ENCODE measurements around the gene ARHGAP31. TPM values are rescaled to one million over a fixed set of nuclear protein-coding genes. Genes with fewer than 3 reads are reported as not detected.
"Not testable (repeated sequence)": the region's sequence is repeated elsewhere in the genome, so short reads cannot be mapped to it uniquely, and the experiment has no call there.

Gene ARHGAP31
- total RNA-seq, 1 experiment from 2014 or later, result 1.2 TPM

- Histone ChIP-seq H3K4me1 (ENCODE audit: low read length) (peaks cover 19% of the 10 kb centered on the region), H3K9me3 (ENCODE audit: low read length) (no peaks in the 10 kb centered on the region)
- no peak for DNase-seq
Observed at GRCh38 chr3:119362940-119363725, 69.0 kb downstream of the ARHGAP31 start.

GRCh38 chr3:119364401-119364800, 70.2 kb downstream of the ARHGAP31 start:
- no peaks in the 10 kb centered on the region for H3K27me3 ChIP-seq (ENCODE audit: low read length)
- no peaks in the 10 kb centered on the region for H3K36me3 ChIP-seq (ENCODE audit: insufficient read depth, low read length)
- no peak overlapping the region for H3K4me2 ChIP-seq (ENCODE audit: low read depth, low read length, poor library complexity, severe bottlenecking)
- DNase-seq, result no peak
- H3K9me3 ChIP-seq (ENCODE audit: low read length), result no peaks in the 10 kb centered on the region
- H3K9ac ChIP-seq (ENCODE audit: low read length), result no peak overlapping the region
- no peaks in the 10 kb centered on the region for H3K9me2 ChIP-seq (replicated peaks; ENCODE audit: insufficient read depth, low read length)
- H3K4me1 ChIP-seq (ENCODE audit: low read length), result peaks cover 17% of the 10 kb centered on the region
- H3K27ac ChIP-seq (ENCODE audit: low read length), result no peak overlapping the region
- no peak overlapping the region for H3K4me3 ChIP-seq (ENCODE audit: low read length)
- H2AFZ ChIP-seq (ENCODE audit: low read length), result no peak overlapping the region
- no peaks in the 10 kb centered on the region for H3K79me2 ChIP-seq (ENCODE audit: low read length)
- no peaks in the 10 kb centered on the region for H4K20me1 ChIP-seq (ENCODE audit: insufficient read depth, low read depth, low read length)

More at GRCh38 chr3:119362940-119363725, 69.0 kb downstream of the ARHGAP31 start:
- Histone ChIP-seq H3K9me2 (replicated peaks; ENCODE audit: insufficient read depth, low read length) (no peaks in the 10 kb centered on the region), H3K36me3 (ENCODE audit: insufficient read depth, low read length) (no peaks in the 10 kb centered on the region), H2AFZ (ENCODE audit: low read length) (no peak overlapping the region), H3K4me2 (ENCODE audit: low read depth, low read length, poor library complexity, severe bottlenecking) (no peak overlapping the region), H3K27me3 (ENCODE audit: low read length) (no peaks in the 10 kb centered on the region), H3K79me2 (ENCODE audit: low read length) (no peaks in the 10 kb centered on the region), H3K4me3 (ENCODE audit: low read length) (no peak overlapping the region), H4K20me1 (ENCODE audit: insufficient read depth, low read depth, low read length) (no peaks in the 10 kb centered on the region), H3K9ac (ENCODE audit: low read length) (no peak overlapping the region), H3K27ac (ENCODE audit: low read length) (no peak overlapping the region)

GRCh38 chr3:119365418-119365817, 71.2 kb downstream of the ARHGAP31 start:
- Histone ChIP-seq H3K27ac (ENCODE audit: low read length) (no peak overlapping the region), H4K20me1 (ENCODE audit: insufficient read depth, low read depth, low read length) (no peaks in the 10 kb centered on the region), H3K9me2 (replicated peaks; ENCODE audit: insufficient read depth, low read length) (no peaks in the 10 kb centered on the region), H3K4me1 (ENCODE audit: low read length) (peaks cover 7% of the 10 kb centered on the region), H3K4me2 (ENCODE audit: low read depth, low read length, poor library complexity, severe bottlenecking) (no peak overlapping the region), H3K9me3 (ENCODE audit: low read length) (no peaks in the 10 kb centered on the region), H3K79me2 (ENCODE audit: low read length) (no peaks in the 10 kb centered on the region), H3K9ac (ENCODE audit: low read length) (no peak overlapping the region), H3K4me3 (ENCODE audit: low read length) (no peak overlapping the region), H3K27me3 (ENCODE audit: low read length) (no peaks in the 10 kb centered on the region), H3K36me3 (ENCODE audit: insufficient read depth, low read length) (no peaks in the 10 kb centered on the region), H2AFZ (ENCODE audit: low read length) (no peak overlapping the region)
- no peak for DNase-seq

GRCh38 chr3:119367000-119367399, 72.8 kb downstream of the ARHGAP31 start:
- Histone ChIP-seq H3K27ac (ENCODE audit: low read length) (no peak overlapping the region), H3K9me3 (ENCODE audit: low read length) (no peaks in the 10 kb centered on the region), H3K4me3 (ENCODE audit: low read length) (no peak overlapping the region), H4K20me1 (ENCODE audit: insufficient read depth, low read depth, low read length) (no peaks in the 10 kb centered on the region), H3K27me3 (ENCODE audit: low read length) (no peaks in the 10 kb centered on the region), H3K4me1 (ENCODE audit: low read length) (no peaks in the 10 kb centered on the region), H3K4me2 (ENCODE audit: low read depth, low read length, poor library complexity, severe bottlenecking) (no peak overlapping the region), H3K9me2 (replicated peaks; ENCODE audit: insufficient read depth, low read length) (no peaks in the 10 kb centered on the region), H3K79me2 (ENCODE audit: low read length) (no peaks in the 10 kb centered on the region), H3K36me3 (ENCODE audit: insufficient read depth, low read length) (no peaks in the 10 kb centered on the region), H2AFZ (ENCODE audit: low read length) (no peak overlapping the region), H3K9ac (ENCODE audit: low read length) (no peak overlapping the region)
- no peak for DNase-seq

- Histone ChIP-seq H4K20me1 (ENCODE audit: insufficient read depth, low read depth, low read length) (no peaks in the 10 kb centered on the region), H3K27me3 (ENCODE audit: low read length) (no peaks in the 10 kb centered on the region), H3K36me3 (ENCODE audit: insufficient read depth, low read length) (no peaks in the 10 kb centered on the region), H3K9ac (ENCODE audit: low read length) (no peak overlapping the region), H3K79me2 (ENCODE audit: low read length) (no peaks in the 10 kb centered on the region), H3K27ac (ENCODE audit: low read length) (no peak overlapping the region), H2AFZ (ENCODE audit: low read length) (no peak overlapping the region), H3K4me2 (ENCODE audit: low read depth, low read length, poor library complexity, severe bottlenecking) (no peak overlapping the region), H3K4me1 (ENCODE audit: low read length) (no peaks in the 10 kb centered on the region), H3K9me2 (replicated peaks; ENCODE audit: insufficient read depth, low read length) (no peaks in the 10 kb centered on the region), H3K4me3 (ENCODE audit: low read length) (no peak overlapping the region), H3K9me3 (ENCODE audit: low read length) (no peaks in the 10 kb centered on the region)
- DNase-seq, result no peak
Observed at GRCh38 chr3:119368298-119368697, 74.1 kb downstream of the ARHGAP31 start.

- H2AFZ ChIP-seq (ENCODE audit: low read length); H3K27ac ChIP-seq (ENCODE audit: low read length); H3K4me2 ChIP-seq (ENCODE audit: low read depth, low read length, poor library complexity, severe bottlenecking); H3K9me2 ChIP-seq (replicated peaks; ENCODE audit: insufficient read depth, low read length); H3K4me3 ChIP-seq (ENCODE audit: low read length); H3K79me2 ChIP-seq (ENCODE audit: low read length); H3K4me1 ChIP-seq (ENCODE audit: low read length); H3K27me3 ChIP-seq (ENCODE audit: low read length); H3K9me3 ChIP-seq (ENCODE audit: low read length); H4K20me1 ChIP-seq (ENCODE audit: insufficient read depth, low read depth, low read length); H3K36me3 ChIP-seq (ENCODE audit: insufficient read depth, low read length); H3K9ac ChIP-seq (ENCODE audit: low read length); DNase-seq: not testable (repeated sequence)
Observed at GRCh38 chr3:119371786-119372185, 77.6 kb downstream of the ARHGAP31 start.

- Histone ChIP-seq H3K9me3 (ENCODE audit: low read length) (no peaks in the 10 kb centered on the region), H3K27ac (ENCODE audit: low read length) (no peak overlapping the region), H4K20me1 (ENCODE audit: insufficient read depth, low read depth, low read length) (no peaks in the 10 kb centered on the region), H3K79me2 (ENCODE audit: low read length) (no peaks in the 10 kb centered on the region), H3K4me2 (ENCODE audit: low read depth, low read length, poor library complexity, severe bottlenecking) (no peak overlapping the region), H3K27me3 (ENCODE audit: low read length) (no peaks in the 10 kb centered on the region), H3K9me2 (replicated peaks; ENCODE audit: insufficient read depth, low read length) (no peaks in the 10 kb centered on the region), H3K4me1 (ENCODE audit: low read length) (no peaks in the 10 kb centered on the region), H2AFZ (ENCODE audit: low read length) (no peak overlapping the region), H3K9ac (ENCODE audit: low read length) (no peak overlapping the region), H3K36me3 (ENCODE audit: insufficient read depth, low read length) (no peaks in the 10 kb centered on the region), H3K4me3 (ENCODE audit: low read length) (no peak overlapping the region)
- no peak for DNase-seq
Observed at GRCh38 chr3:119375106-119375505, 80.9 kb downstream of the ARHGAP31 start.

- no peaks in the 10 kb centered on the region for H3K4me1 ChIP-seq (ENCODE audit: low read length)
- H3K9ac ChIP-seq (ENCODE audit: low read length), result no peak overlapping the region
- no peak for DNase-seq
- no peaks in the 10 kb centered on the region for H3K9me2 ChIP-seq (replicated peaks; ENCODE audit: insufficient read depth, low read length)
- H2AFZ ChIP-seq (ENCODE audit: low read length), result no peak overlapping the region
- no peak overlapping the region for H3K27ac ChIP-seq (ENCODE audit: low read length)
- no peak overlapping the region for H3K4me3 ChIP-seq (ENCODE audit: low read length)
- no peaks in the 10 kb centered on the region for H4K20me1 ChIP-seq (ENCODE audit: insufficient read depth, low read depth, low read length)
- no peak overlapping the region for H3K4me2 ChIP-seq (ENCODE audit: low read depth, low read length, poor library complexity, severe bottlenecking)
- H3K79me2 ChIP-seq (ENCODE audit: low read length), result no peaks in the 10 kb centered on the region
- no peaks in the 10 kb centered on the region for H3K36me3 ChIP-seq (ENCODE audit: insufficient read depth, low read length)
- no peaks in the 10 kb centered on the region for H3K27me3 ChIP-seq (ENCODE audit: low read length)
- H3K9me3 ChIP-seq (ENCODE audit: low read length), result no peaks in the 10 kb centered on the region
Observed at GRCh38 chr3:119375510-119375909, 81.3 kb downstream of the ARHGAP31 start.
